ES-I3 (cell line): ENCODE measurements around the gene SSBP4.

Experiments used
- H3K36me3 ChIP-seq: 2 replicates; pipeline ENCODE4 v1.6.1; 2013; ENCODE audit warnings: mild to moderate bottlenecking, low read length, control low read depth, moderate library complexity; ENCODE audit not compliant: insufficient read depth
- H3K4me1 ChIP-seq: 2 replicates; pipeline ENCODE4 v1.6.1; 2013; ENCODE audit warnings: mild to moderate bottlenecking, control low read depth, low read length; ENCODE audit not compliant: insufficient read depth
- H3K9ac ChIP-seq: 2 replicates; pipeline ENCODE4 v1.6.1; 2013; ENCODE audit warnings: low read depth, mild to moderate bottlenecking, low read length, moderate library complexity
- H3K9me3 ChIP-seq: 2 replicates; pipeline ENCODE4 v1.6.1; 2013; ENCODE audit warnings: mild to moderate bottlenecking, low read length, moderate library complexity; ENCODE audit not compliant: control insufficient read depth, insufficient read depth

Gene SSBP4

GRCh38 chr19:18465214-18465963 lies 46.2 kb downstream of the SSBP4 start:
- Histone ChIP-seq H3K9ac (no peak overlapping the region), H3K36me3 (peaks cover 5% of the 10 kb centered on the region; the same call in 1 of the 2 replicates), H3K4me1 (peaks cover under 1% of the 10 kb centered on the region; the same call in 1 of the 2 replicates), H3K9me3 (no peaks in the 10 kb centered on the region)

DNA sequence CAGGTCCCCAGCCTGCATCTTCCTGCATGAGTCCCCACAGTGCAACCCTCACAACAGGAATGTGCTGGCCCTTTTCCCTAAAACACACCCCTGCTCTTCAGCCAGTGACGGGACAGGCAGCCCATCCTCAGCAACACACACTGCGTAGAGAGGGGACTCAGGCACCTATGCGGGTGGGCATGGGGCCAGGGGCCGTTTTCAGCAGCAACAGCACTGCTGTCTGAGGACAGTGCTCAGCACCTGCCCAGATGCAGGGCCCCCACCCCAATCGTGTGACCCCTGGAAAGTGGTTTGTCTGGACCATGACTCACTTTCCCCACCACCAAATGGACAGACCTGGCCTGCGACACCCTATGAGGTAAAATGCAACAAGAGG lies 46.8 kb downstream of the SSBP4 start:
- Histone ChIP-seq H3K36me3 (no peaks in the 10 kb centered on the region; the same call in none of the 2 replicates), H3K4me1 (peaks cover 3% of the 10 kb centered on the region; the same call in 1 of the 2 replicates), H3K9ac (no peak overlapping the region), H3K9me3 (no peaks in the 10 kb centered on the region)

GRCh38 chr19:18466354-18466753 lies 47.2 kb downstream of the SSBP4 start:
- H3K9ac ChIP-seq: no peak overlapping the region
- no peaks in the 10 kb centered on the region; the same call in none of the 2 replicates for H3K36me3 ChIP-seq
- peaks cover 3% of the 10 kb centered on the region; the same call in 1 of the 2 replicates for H3K4me1 ChIP-seq
- H3K9me3 ChIP-seq: no peaks in the 10 kb centered on the region

DNA sequence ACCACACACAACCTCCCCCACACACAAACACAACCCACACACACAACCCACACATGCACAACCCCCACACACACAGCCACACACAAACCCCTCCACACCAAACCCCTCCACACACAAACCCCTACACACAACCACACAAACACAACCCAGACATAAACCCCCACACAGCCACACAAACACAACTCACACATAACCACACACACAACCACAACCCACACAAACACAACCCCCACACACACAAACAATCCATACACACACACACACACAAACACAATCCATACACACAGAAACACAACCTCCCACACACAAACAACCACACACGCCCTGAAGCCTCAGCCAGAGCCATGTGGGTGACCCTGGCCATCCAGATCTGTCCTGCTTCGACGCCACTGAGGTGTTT lies 48.8 kb downstream of the SSBP4 start:
- Histone ChIP-seq H3K9me3 (no peaks in the 10 kb centered on the region), H3K4me1 (peaks cover 3% of the 10 kb centered on the region; the same call in 1 of the 2 replicates), H3K9ac (no peak overlapping the region), H3K36me3 (no peaks in the 10 kb centered on the region; the same call in none of the 2 replicates)

GRCh38 chr19:18468517-18468916 lies 49.3 kb downstream of the SSBP4 start:
- H3K4me1 ChIP-seq: peaks cover 3% of the 10 kb centered on the region; the same call in 1 of the 2 replicates
- no peak overlapping the region for H3K9ac ChIP-seq
- no peaks in the 10 kb centered on the region for H3K9me3 ChIP-seq
- no peaks in the 10 kb centered on the region; the same call in none of the 2 replicates for H3K36me3 ChIP-seq

GRCh38 chr19:18469069-18469846 lies 50.1 kb downstream of the SSBP4 start:
- Histone ChIP-seq H3K9ac (no peak overlapping the region), H3K4me1 (peaks cover 3% of the 10 kb centered on the region; the same call in 1 of the 2 replicates), H3K9me3 (no peaks in the 10 kb centered on the region), H3K36me3 (no peaks in the 10 kb centered on the region; the same call in none of the 2 replicates)

GRCh38 chr19:18470787-18471186 lies 51.6 kb downstream of the SSBP4 start:
- peaks cover 3% of the 10 kb centered on the region; the same call in 1 of the 2 replicates for H3K4me1 ChIP-seq

DNA sequence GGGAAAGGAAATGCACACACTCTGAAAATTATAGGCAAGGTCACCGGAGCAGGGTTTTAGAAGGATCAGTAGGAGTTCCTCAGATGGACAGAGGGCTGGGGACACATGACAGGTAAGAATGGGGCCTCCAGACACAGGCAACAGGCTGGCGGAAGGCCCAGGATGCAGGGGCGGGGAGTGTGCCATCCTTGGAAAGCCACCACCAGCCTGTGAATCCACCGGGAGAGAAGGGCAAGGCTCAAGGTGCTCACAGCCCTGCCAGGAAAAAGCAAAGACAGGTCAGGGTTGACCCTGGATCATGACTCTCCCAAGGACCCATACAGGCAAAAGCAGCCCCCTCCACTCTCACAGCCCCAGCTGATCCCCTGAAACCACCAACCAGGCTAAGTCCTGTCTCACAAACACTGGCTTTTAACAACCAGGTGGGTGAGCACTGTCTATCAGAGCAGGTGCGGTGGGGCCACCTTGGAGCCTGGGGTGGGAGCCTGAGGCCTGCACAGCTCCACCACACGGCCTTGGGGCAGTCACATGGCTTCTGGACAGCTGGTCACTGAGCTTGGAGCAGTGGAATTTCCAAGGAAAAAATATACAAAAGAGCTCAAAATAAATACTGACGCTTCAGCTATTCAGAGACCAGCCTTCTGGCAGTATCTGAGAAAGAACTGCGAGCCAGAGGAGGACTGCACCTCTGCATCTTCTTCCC lies 54.0 kb downstream of the SSBP4 start:
- H3K36me3 ChIP-seq: no peaks in the 10 kb centered on the region; the same call in 1 of the 2 replicates
- H3K4me1 ChIP-seq: peaks cover 3% of the 10 kb centered on the region; the same call in 1 of the 2 replicates
- H3K9ac ChIP-seq: no peak overlapping the region
- H3K9me3 ChIP-seq: no peaks in the 10 kb centered on the region

More at GRCh38 chr19:18470787-18471186, 51.6 kb downstream of the SSBP4 start:
- H3K9ac ChIP-seq: no peak overlapping the region
- no peaks in the 10 kb centered on the region; the same call in 1 of the 2 replicates for H3K36me3 ChIP-seq
- H3K9me3 ChIP-seq: no peaks in the 10 kb centered on the region

GRCh38 chr19:18473706-18474087 lies 54.5 kb downstream of the SSBP4 start:
- H3K9me3 ChIP-seq: no peaks in the 10 kb centered on the region
- no peak overlapping the region for H3K9ac ChIP-seq
- H3K36me3 ChIP-seq: no peaks in the 10 kb centered on the region; the same call in 1 of the 2 replicates
- H3K4me1 ChIP-seq: peaks cover 3% of the 10 kb centered on the region; the same call in 1 of the 2 replicates

DNA sequence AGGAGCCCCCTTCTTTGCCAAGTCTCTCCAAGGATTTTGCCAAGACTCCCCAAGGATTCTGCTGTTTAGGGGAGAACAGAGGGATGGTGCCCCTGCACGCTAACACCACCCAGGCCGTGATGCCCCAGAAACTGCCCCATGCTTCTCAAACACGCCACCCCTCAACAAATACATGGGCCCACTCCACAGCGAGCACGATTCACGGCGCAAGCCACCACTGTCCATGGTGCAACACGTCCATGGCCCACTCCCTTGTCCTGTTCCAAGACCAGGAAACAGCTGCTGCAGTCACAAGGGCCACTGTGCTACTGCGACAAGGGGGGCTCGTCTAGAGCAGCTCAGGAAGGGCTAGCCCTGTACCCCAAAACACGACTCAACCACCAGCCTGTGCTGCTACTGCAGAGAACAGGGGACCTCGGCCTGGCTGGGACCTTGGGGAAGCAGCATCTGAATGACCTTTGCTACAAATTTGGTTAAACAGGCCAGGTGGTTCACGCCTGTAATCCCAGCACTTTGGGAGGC lies 55.2 kb downstream of the SSBP4 start:
- H3K9ac ChIP-seq: no peak overlapping the region
- H3K36me3 ChIP-seq: no peaks in the 10 kb centered on the region; the same call in 1 of the 2 replicates
- H3K4me1 ChIP-seq: peaks cover 3% of the 10 kb centered on the region; the same call in 1 of the 2 replicates
- H3K9me3 ChIP-seq: no peaks in the 10 kb centered on the region

DNA sequence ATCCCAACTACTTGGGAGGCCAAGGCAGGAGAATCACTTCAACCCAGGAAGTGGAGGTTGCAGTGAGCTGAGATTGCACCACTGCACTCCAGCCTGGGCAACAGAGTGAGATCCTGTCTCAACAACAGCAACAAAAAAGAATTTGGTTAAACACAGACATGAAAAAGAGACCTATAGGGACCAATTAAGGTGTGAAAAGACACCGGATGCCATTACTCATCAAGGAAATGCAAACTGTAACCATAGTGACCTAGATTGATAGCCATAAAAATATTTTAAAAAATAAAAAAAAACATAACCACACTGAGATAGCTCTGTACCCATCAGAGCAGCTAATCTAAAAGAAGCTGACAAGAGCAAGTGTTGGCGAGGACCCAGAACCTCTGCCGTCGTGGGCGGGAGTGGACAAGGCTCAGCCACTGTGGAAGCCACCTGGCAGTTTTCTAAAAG lies 55.8 kb downstream of the SSBP4 start:
- Histone ChIP-seq H3K36me3 (no peaks in the 10 kb centered on the region; the same call in 1 of the 2 replicates), H3K4me1 (peaks cover 3% of the 10 kb centered on the region; the same call in 1 of the 2 replicates), H3K9me3 (no peaks in the 10 kb centered on the region), H3K9ac (no peak overlapping the region)

GRCh38 chr19:18475762-18476331 lies 56.6 kb downstream of the SSBP4 start:
- Histone ChIP-seq H3K9ac (no peak overlapping the region), H3K4me1 (no peaks in the 10 kb centered on the region; the same call in 1 of the 2 replicates), H3K36me3 (no peaks in the 10 kb centered on the region; the same call in 1 of the 2 replicates), H3K9me3 (no peaks in the 10 kb centered on the region)

DNA sequence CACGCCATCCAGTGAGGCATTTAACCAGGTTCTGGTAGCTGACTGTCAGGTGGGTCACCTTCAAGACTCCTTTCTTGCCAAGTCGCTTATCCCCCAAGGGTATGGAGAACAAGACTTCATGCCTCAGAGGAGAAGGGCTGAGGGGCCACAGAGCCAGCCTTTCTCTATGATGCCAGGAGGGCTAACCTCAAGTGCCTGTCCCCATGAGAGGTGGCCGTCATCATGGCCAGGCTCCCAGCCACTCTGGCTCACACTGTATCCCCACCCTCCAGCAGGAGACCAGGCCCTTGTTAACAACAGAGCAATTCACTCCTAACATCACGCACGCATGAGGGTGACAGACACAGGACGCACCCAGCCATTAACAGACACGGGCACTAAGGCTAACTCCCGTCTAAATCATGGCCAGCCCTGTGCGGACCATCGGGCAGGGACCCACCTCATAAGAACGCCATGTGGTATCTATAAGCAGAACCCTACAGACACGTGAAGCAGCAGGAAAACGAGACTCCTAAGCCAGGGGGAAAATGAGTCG lies 57.4 kb downstream of the SSBP4 start:
- no peaks in the 10 kb centered on the region for H3K9me3 ChIP-seq
- H3K4me1 ChIP-seq: no peaks in the 10 kb centered on the region; the same call in 1 of the 2 replicates
- H3K36me3 ChIP-seq: no peaks in the 10 kb centered on the region
- no peak overlapping the region for H3K9ac ChIP-seq
